ENCODE results near the gene GRAMD1B. TPM values are rescaled to one million over a fixed set of nuclear protein-coding genes. Genes with fewer than 3 reads are reported as not detected.

The GRAMD1B gene
- total RNA-seq, 4 donors from 2014 or later, result 31.4 to 152 (median 123) TPM

DNA sequence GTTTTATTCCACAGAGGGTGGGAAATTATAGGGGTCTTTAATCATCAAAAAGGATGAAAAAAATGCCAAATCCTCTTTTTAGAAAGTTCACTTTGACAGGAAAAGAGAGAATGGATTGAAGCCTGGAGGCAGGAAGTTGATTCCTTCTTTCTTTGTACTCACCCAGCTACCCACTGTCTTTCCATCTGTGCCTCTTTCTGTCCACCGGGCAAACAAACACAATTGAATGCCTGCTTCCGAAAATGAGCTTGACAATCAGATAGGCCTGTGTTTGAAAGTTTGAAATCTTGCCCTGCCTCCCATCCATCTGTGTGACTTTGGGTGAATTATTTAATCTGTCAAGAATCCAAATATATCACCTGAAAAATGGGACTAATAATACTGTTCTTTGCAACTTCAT, 143.2 kb downstream of the GRAMD1B start:
- H3K27me3 ChIP-seq, result no peaks in the 10 kb centered on the region
- no peaks in the 10 kb centered on the region for H3K9me3 ChIP-seq
- H3K36me3 ChIP-seq, result no peaks in the 10 kb centered on the region
- H3K4me1 ChIP-seq, result no peaks in the 10 kb centered on the region
- no peak overlapping the region for H3K27ac ChIP-seq
- no peak for TF ChIP-seq POLR2A (IDR thresholded peaks at IDR 0.05)
- TF ChIP-seq CTCF (IDR thresholded peaks at IDR 0.05), result no peak
- no peak overlapping the region for H3K4me3 ChIP-seq
- no peak for DNase-seq

DNA sequence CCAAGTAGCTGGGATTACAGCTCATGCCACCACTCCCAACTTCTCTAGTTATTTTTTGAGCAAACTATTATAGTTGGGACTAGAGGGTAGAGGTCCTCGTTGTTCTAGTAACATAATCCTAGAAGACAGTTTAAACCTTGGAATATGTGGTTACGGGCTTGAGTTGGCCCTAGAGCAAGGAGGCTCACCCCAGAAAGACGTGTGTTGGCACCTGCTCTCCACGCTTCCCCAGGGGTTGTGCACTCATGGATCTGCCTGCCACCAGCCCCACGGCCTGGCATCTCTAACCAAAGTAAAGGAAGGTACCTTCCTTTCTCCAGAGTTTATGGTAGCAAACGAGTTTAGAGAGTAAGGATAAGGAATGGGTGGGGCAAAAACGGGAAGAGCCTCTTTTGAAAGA, 145.4 kb downstream of the GRAMD1B start:
- no peak overlapping the region for H3K4me3 ChIP-seq
- no peaks in the 10 kb centered on the region for H3K36me3 ChIP-seq
- no peak for DNase-seq
- no peaks in the 10 kb centered on the region for H3K27me3 ChIP-seq
- H3K27ac ChIP-seq, result no peak overlapping the region
- H3K9me3 ChIP-seq, result no peaks in the 10 kb centered on the region
- H3K4me1 ChIP-seq, result peaks cover 0 to 3% (median 0%) of the 10 kb centered on the region in 4 donors
- no peak for TF ChIP-seq POLR2A (IDR thresholded peaks at IDR 0.05)
- no peak for TF ChIP-seq CTCF (IDR thresholded peaks at IDR 0.05)

DNA sequence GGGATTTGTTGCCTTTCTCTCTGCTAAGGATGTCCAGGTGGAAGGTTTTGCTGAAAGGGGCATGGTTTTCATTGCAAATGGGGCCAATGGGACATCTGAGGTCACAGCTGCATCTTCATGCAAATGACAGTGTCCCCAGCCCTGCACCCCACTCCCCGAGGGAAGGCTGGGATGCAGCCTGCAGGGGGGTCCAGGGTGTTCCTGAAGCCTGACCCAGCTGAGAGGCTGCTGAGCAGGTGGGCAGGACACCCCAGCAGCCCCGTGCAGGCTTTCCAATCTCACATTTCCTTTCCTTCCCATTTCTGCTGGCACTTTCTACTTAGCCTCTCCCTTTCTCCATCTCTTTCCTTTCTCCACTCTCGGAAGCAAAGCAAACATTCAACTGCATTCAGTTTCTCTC, 146.0 kb downstream of the GRAMD1B start:
- DNase-seq, result no peak
- Histone ChIP-seq H3K27ac (no peak overlapping the region), H3K27me3 (no peaks in the 10 kb centered on the region), H3K36me3 (no peaks in the 10 kb centered on the region), H3K9me3 (no peaks in the 10 kb centered on the region), H3K4me3 (no peak overlapping the region), H3K4me1 (peaks cover 0 to 9% (median 0%) of the 10 kb centered on the region in 4 donors)
- TF ChIP-seq POLR2A (IDR thresholded peaks at IDR 0.05), result no peak
- TF ChIP-seq CTCF (IDR thresholded peaks at IDR 0.05), result no peak

DNA sequence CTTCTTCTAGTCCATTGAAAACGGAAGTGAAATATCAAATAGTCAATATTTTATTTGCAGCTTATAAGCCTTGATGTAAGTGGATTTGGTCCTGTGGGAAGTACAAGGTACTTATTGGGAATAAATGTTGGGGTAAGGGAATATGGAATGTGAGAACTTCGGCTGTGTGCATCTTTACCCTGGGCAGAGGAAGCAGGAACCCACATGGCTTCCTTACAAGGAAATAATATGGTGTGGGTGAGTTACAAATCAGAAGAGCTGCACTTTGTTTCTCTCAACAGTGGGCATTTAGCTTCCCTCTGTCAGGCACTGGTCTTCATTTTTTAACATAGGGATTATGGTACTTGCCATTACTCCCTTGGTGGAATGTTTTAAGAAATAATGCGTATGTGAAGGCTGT, 146.4 kb downstream of the GRAMD1B start:
- DNase-seq, result no peak
- peaks cover 0 to 9% (median 0%) of the 10 kb centered on the region in 4 donors for H3K4me1 ChIP-seq
- no peaks in the 10 kb centered on the region for H3K36me3 ChIP-seq
- TF ChIP-seq POLR2A (IDR thresholded peaks at IDR 0.05), result no peak
- no peak for TF ChIP-seq CTCF (IDR thresholded peaks at IDR 0.05)
- H3K27me3 ChIP-seq, result no peaks in the 10 kb centered on the region
- no peak overlapping the region for H3K27ac ChIP-seq
- no peaks in the 10 kb centered on the region for H3K9me3 ChIP-seq
- H3K4me3 ChIP-seq, result no peak overlapping the region

DNA sequence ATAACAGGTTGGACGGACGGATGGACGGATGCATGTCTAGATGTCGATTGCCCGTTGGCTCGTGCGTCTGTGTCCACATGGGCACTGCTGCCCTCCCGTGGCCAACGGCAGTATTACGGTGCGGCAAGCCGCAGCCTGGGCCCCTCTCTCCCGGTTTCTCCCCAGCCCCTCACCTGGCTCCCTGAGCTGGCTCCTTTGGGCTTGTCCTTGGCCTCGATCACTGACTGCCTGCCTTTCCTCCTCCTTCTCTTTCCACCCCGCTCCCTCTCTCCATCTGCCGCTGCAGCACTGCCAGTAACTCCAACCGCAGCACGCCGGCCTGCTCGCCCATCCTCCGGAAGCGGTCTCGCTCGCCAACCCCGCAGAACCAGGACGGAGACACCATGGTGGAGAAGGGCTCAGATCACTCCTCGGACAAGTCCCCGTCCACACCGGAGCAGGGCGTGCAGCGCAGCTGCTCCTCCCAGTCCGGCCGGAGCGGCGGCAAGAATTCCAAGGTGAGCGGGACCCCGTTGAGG, 147.1 kb downstream of the GRAMD1B start:
- no peak overlapping the region for H3K4me3 ChIP-seq
- no peaks in the 10 kb centered on the region for H3K9me3 ChIP-seq
- no peaks in the 10 kb centered on the region for H3K36me3 ChIP-seq
- peak; percentile 54 to 81 (median 79) for DNase-seq
- H3K27ac ChIP-seq, result no peak overlapping the region
- TF ChIP-seq POLR2A (IDR thresholded peaks at IDR 0.05), result no peak
- TF ChIP-seq CTCF (IDR thresholded peaks at IDR 0.05), result peak; percentile 60 to 82 (median 74)
- H3K4me1 ChIP-seq, result peaks cover 0 to 9% (median 0%) of the 10 kb centered on the region in 4 donors
- no peaks in the 10 kb centered on the region for H3K27me3 ChIP-seq
